ENCODE results near the gene GPC6. TPM values are rescaled to one million over a fixed set of nuclear protein-coding genes. Genes with fewer than 3 reads are reported as not detected.
"Not testable (repeated sequence)": the region's sequence is repeated elsewhere in the genome, so short reads cannot be mapped to it uniquely, and the experiment has no call there.

GPC6 gene
- total and polyA plus RNA-seq, 4 donors, result 5.0 to 37.4 (median 18.9) TPM

- Histone ChIP-seq H3K27me3 (ENCODE audit: control insufficient read depth in 1 of 2, insufficient read depth in 2 of 2, low read length in 1 of 2) (no peaks in the 10 kb centered on the region), H3K27ac (ENCODE audit: low read depth in 1 of 2, low read length in 2 of 2) (no peak overlapping the region), H3K36me3 (ENCODE audit: control insufficient read depth in 1 of 2, insufficient read depth in 2 of 2, low read length in 1 of 2) (no peaks in the 10 kb centered on the region), H3K9me3 (ENCODE audit: control insufficient read depth, low read length) (no peaks in the 10 kb centered on the region), H3K4me1 (ENCODE audit: control insufficient read depth in 1 of 2, insufficient read depth in 2 of 2, low read length in 2 of 2) (no peaks in the 10 kb centered on the region), H3K4me3 (ENCODE audit: low read length in 2 of 2) (no peak overlapping the region)
- intact Hi-C loops (cut with DNase I), result no loop called here
- ATAC-seq (ENCODE audit: low FRiP score), result no peak
- no peak for DNase-seq
Measured at GRCh38 chr13:94209117-94209516, 982.5 kb downstream of the GPC6 start.

- ATAC-seq (ENCODE audit: low FRiP score); H3K27ac ChIP-seq (ENCODE audit: low read depth in 1 of 2, low read length in 2 of 2); DNase-seq; H3K36me3 ChIP-seq (ENCODE audit: control insufficient read depth in 1 of 2, insufficient read depth in 2 of 2, low read length in 1 of 2); H3K9me3 ChIP-seq (ENCODE audit: control insufficient read depth, low read length); H3K27me3 ChIP-seq (ENCODE audit: control insufficient read depth in 1 of 2, insufficient read depth in 2 of 2, low read length in 1 of 2); H3K4me3 ChIP-seq (ENCODE audit: low read length in 2 of 2); H3K4me1 ChIP-seq (ENCODE audit: control insufficient read depth in 1 of 2, insufficient read depth in 2 of 2, low read length in 2 of 2); intact Hi-C loops (cut with DNase I): not testable (repeated sequence)
- 97 to 98% methylated on average over 3 to 4 of the region's 4 CpGs for WGBS, 2 donors
Measured at GRCh38 chr13:94209913-94210312, 983.3 kb downstream of the GPC6 start.

- 74 to 87% methylated on average over 5 of the region's 5 CpGs for WGBS, 2 donors
- Histone ChIP-seq H3K9me3 (ENCODE audit: control insufficient read depth, low read length) (no peaks in the 10 kb centered on the region), H3K4me1 (ENCODE audit: control insufficient read depth in 1 of 2, insufficient read depth in 2 of 2, low read length in 2 of 2) (no peaks in the 10 kb centered on the region), H3K4me3 (ENCODE audit: low read length in 2 of 2) (no peak overlapping the region), H3K27me3 (ENCODE audit: control insufficient read depth in 1 of 2, insufficient read depth in 2 of 2, low read length in 1 of 2) (no peaks in the 10 kb centered on the region), H3K27ac (ENCODE audit: low read depth in 1 of 2, low read length in 2 of 2) (no peak overlapping the region), H3K36me3 (ENCODE audit: control insufficient read depth in 1 of 2, insufficient read depth in 2 of 2, low read length in 1 of 2) (no peaks in the 10 kb centered on the region)
- intact Hi-C loops (cut with DNase I), result no loop called here
- DNase-seq (no peak), ATAC-seq (ENCODE audit: low FRiP score) (no peak)
Measured at GRCh38 chr13:94210816-94211215, 984.2 kb downstream of the GPC6 start.

- Histone ChIP-seq H3K27me3 (ENCODE audit: control insufficient read depth in 1 of 2, insufficient read depth in 2 of 2, low read length in 1 of 2) (no peaks in the 10 kb centered on the region), H3K4me1 (ENCODE audit: control insufficient read depth in 1 of 2, insufficient read depth in 2 of 2, low read length in 2 of 2) (no peaks in the 10 kb centered on the region), H3K4me3 (ENCODE audit: low read length in 2 of 2) (no peak overlapping the region), H3K9me3 (ENCODE audit: control insufficient read depth, low read length) (no peaks in the 10 kb centered on the region), H3K27ac (ENCODE audit: low read depth in 1 of 2, low read length in 2 of 2) (no peak overlapping the region), H3K36me3 (ENCODE audit: control insufficient read depth in 1 of 2, insufficient read depth in 2 of 2, low read length in 1 of 2) (no peaks in the 10 kb centered on the region)
- no peak for DNase-seq
- ATAC-seq (ENCODE audit: low FRiP score), result no peak
- intact Hi-C loops (cut with DNase I), result no loop called here
Measured at GRCh38 chr13:94212196-94212595, 985.6 kb downstream of the GPC6 start.

GRCh38 chr13:94214121-94214520 lies 987.5 kb downstream of the GPC6 start:
- intact Hi-C loops (cut with DNase I), result no loop called here
- Histone ChIP-seq H3K36me3 (ENCODE audit: control insufficient read depth in 1 of 2, insufficient read depth in 2 of 2, low read length in 1 of 2) (no peaks in the 10 kb centered on the region), H3K9me3 (ENCODE audit: control insufficient read depth, low read length) (no peaks in the 10 kb centered on the region), H3K4me3 (ENCODE audit: low read length in 2 of 2) (no peak overlapping the region), H3K4me1 (ENCODE audit: control insufficient read depth in 1 of 2, insufficient read depth in 2 of 2, low read length in 2 of 2) (no peaks in the 10 kb centered on the region), H3K27ac (ENCODE audit: low read depth in 1 of 2, low read length in 2 of 2) (no peak overlapping the region), H3K27me3 (ENCODE audit: control insufficient read depth in 1 of 2, insufficient read depth in 2 of 2, low read length in 1 of 2) (peaks cover 0 to 2% of the 10 kb centered on the region in 2 donors)
- ATAC-seq (ENCODE audit: low FRiP score) (no peak), DNase-seq (no peak)
- 81 to 95% methylated on average over 1 of the region's 1 CpG for WGBS, 2 donors

GRCh38 chr13:94214975-94215374 lies 988.4 kb downstream of the GPC6 start:
- Histone ChIP-seq H3K27me3 (ENCODE audit: control insufficient read depth in 1 of 2, insufficient read depth in 2 of 2, low read length in 1 of 2) (peaks cover 0 to 5% of the 10 kb centered on the region in 2 donors), H3K9me3 (ENCODE audit: control insufficient read depth, low read length) (no peaks in the 10 kb centered on the region), H3K27ac (ENCODE audit: low read depth in 1 of 2, low read length in 2 of 2) (no peak overlapping the region), H3K36me3 (ENCODE audit: control insufficient read depth in 1 of 2, insufficient read depth in 2 of 2, low read length in 1 of 2) (no peaks in the 10 kb centered on the region), H3K4me1 (ENCODE audit: control insufficient read depth in 1 of 2, insufficient read depth in 2 of 2, low read length in 2 of 2) (no peaks in the 10 kb centered on the region), H3K4me3 (ENCODE audit: low read length in 2 of 2) (no peak overlapping the region)
- ATAC-seq (ENCODE audit: low FRiP score) (no peak), DNase-seq (no peak)
- WGBS, 2 donors, result 90 to 92% methylated on average over 3 of the region's 3 CpGs
- intact Hi-C loops (cut with DNase I), result no loop called here

- intact Hi-C loops (cut with DNase I), result no loop called here
- no peak overlapping the region for H3K27ac ChIP-seq (ENCODE audit: low read depth in 1 of 2, low read length in 2 of 2)
- ATAC-seq (ENCODE audit: low FRiP score), result no peak
- peaks cover 0 to 5% of the 10 kb centered on the region in 2 donors for H3K27me3 ChIP-seq (ENCODE audit: control insufficient read depth in 1 of 2, insufficient read depth in 2 of 2, low read length in 1 of 2)
- no peaks in the 10 kb centered on the region for H3K4me1 ChIP-seq (ENCODE audit: control insufficient read depth in 1 of 2, insufficient read depth in 2 of 2, low read length in 2 of 2)
- no peaks in the 10 kb centered on the region for H3K36me3 ChIP-seq (ENCODE audit: control insufficient read depth in 1 of 2, insufficient read depth in 2 of 2, low read length in 1 of 2)
- H3K4me3 ChIP-seq (ENCODE audit: low read length in 2 of 2), result no peak overlapping the region
- WGBS, 2 donors, result 46 to 50% methylated on average over 1 of the region's 1 CpG
- H3K9me3 ChIP-seq (ENCODE audit: control insufficient read depth, low read length), result no peaks in the 10 kb centered on the region
- DNase-seq, result no peak
Measured at GRCh38 chr13:94216476-94216875, 989.9 kb downstream of the GPC6 start.

GRCh38 chr13:94217370-94217769 lies 990.8 kb downstream of the GPC6 start:
- no peaks in the 10 kb centered on the region for H3K36me3 ChIP-seq (ENCODE audit: control insufficient read depth in 1 of 2, insufficient read depth in 2 of 2, low read length in 1 of 2)
- ATAC-seq (ENCODE audit: low FRiP score) (no peak), DNase-seq (no peak)
- WGBS, 2 donors, result 93 to 94% methylated on average over 3 of the region's 3 CpGs
- intact Hi-C loops (cut with DNase I), result no loop called here
- no peak overlapping the region for H3K4me3 ChIP-seq (ENCODE audit: low read length in 2 of 2)
- no peaks in the 10 kb centered on the region for H3K9me3 ChIP-seq (ENCODE audit: control insufficient read depth, low read length)
- H3K27me3 ChIP-seq (ENCODE audit: control insufficient read depth in 1 of 2, insufficient read depth in 2 of 2, low read length in 1 of 2), result peaks cover 0 to 5% of the 10 kb centered on the region in 2 donors
- H3K4me1 ChIP-seq (ENCODE audit: control insufficient read depth in 1 of 2, insufficient read depth in 2 of 2, low read length in 2 of 2), result no peaks in the 10 kb centered on the region
- no peak overlapping the region for H3K27ac ChIP-seq (ENCODE audit: low read depth in 1 of 2, low read length in 2 of 2)

- intact Hi-C loops (cut with DNase I), result no loop called here
- WGBS, 2 donors, result 95 to 97% methylated on average over 2 of the region's 2 CpGs
- no peak for DNase-seq
- Histone ChIP-seq H3K4me3 (ENCODE audit: low read length in 2 of 2) (no peak overlapping the region), H3K27me3 (ENCODE audit: control insufficient read depth in 1 of 2, insufficient read depth in 2 of 2, low read length in 1 of 2) (peaks cover 0 to 5% of the 10 kb centered on the region in 2 donors), H3K9me3 (ENCODE audit: control insufficient read depth, low read length) (no peaks in the 10 kb centered on the region), H3K4me1 (ENCODE audit: control insufficient read depth in 1 of 2, insufficient read depth in 2 of 2, low read length in 2 of 2) (no peaks in the 10 kb centered on the region), H3K27ac (ENCODE audit: low read depth in 1 of 2, low read length in 2 of 2) (no peak overlapping the region), H3K36me3 (ENCODE audit: control insufficient read depth in 1 of 2, insufficient read depth in 2 of 2, low read length in 1 of 2) (no peaks in the 10 kb centered on the region)
- ATAC-seq (ENCODE audit: low FRiP score), result no peak
Measured at GRCh38 chr13:94218537-94218936, 991.9 kb downstream of the GPC6 start.
